HCT116 (cell line): ENCODE data around the gene CA5B. TPM values are rescaled to one million over a fixed set of nuclear protein-coding genes. Genes with fewer than 3 reads are reported as not detected.

Source experiments
- ATAC-seq: fragments of 200-7000 bp; cut with Tn5 transposase; 2 replicates; pipeline ENCODE4 v1.9.1; 2020; ENCODE audit warnings: mild to moderate bottlenecking, moderate library complexity
- BruUV-seq: library from RNA; stranded (reverse); fragments of 400-500 nt; replicated peaks from 2 replicates; lab custom pipeline; 2021; lab: Mats Ljungman, UMichigan
- CTCF ChIA-PET: fragments of 300-600 bp; sonication (Branson Sonifier 250); formaldehyde crosslinking; loops from one replicate; lab custom pipeline; 2021; ENCODE audit warnings: antibody characterized with exemption; lab: Charles Lee
- POLR2A ChIA-PET: fragments of 300-600, 350-600 bp; sonication (Branson Sonifier 250); formaldehyde crosslinking; loops from one replicate; lab custom pipeline; 2021; ENCODE audit warnings: antibody characterized with exemption; lab: Charles Lee
- RAD21 ChIA-PET, 2 experiments: fragments of 300-600 bp; sonication (Branson Sonifier 250); formaldehyde crosslinking; loops; one replicate each; lab custom pipeline; 2023; ENCODE audit warnings: low total read pairs in 2 of 2; ENCODE audit not compliant: uncharacterized antibody in 2 of 2, unreplicated experiment in 2 of 2, low non-redundant PET in 1 of 2; lab: Charles Lee
- DNase-seq: peaks from one replicate; pipeline ENCODE4 v3.0.0-alpha.2; 2010; ENCODE audit warnings: low read depth, low spot score
- H2AFZ ChIP-seq: fragments of 200-600 bp; shearing (Covaris generic), sonication (generic); 2 replicates; pipeline ENCODE4 v1.6.1; 2017; ENCODE audit warnings: low read depth, mixed run types, mixed read lengths, antibody characterized with exemption, low read length; ENCODE audit not compliant: poor library complexity, severe bottlenecking
- H3K27ac ChIP-seq: 2 replicates; pipeline ENCODE4 v1.5.1; 2012; ENCODE audit warnings: low read depth, low read length
- H3K27me3 ChIP-seq: fragments of 200-600 bp; sonication (generic); 2 replicates; pipeline ENCODE4 v1.6.1; 2016; ENCODE audit warnings: mixed run types, low read length, mixed read lengths; ENCODE audit not compliant: insufficient read depth
- H3K36me3 ChIP-seq, 2 experiments: fragments of 200-500 bp in 1 of 2; fragments of 200-600 bp in 1 of 2; sonication (Bioruptor generic) in 1 of 2; sonication (generic) in 1 of 2; 2 replicates each; pipeline versions ENCODE4 v1.5.1 to v1.6.1; 2014 to 2016; ENCODE audit warnings: low read length in 2 of 2, inconsistent platforms in 1 of 2, mixed read lengths in 1 of 2, mixed run types in 1 of 2; ENCODE audit not compliant: insufficient read depth in 2 of 2, control insufficient read depth in 1 of 2
- H3K4me1 ChIP-seq, 2 experiments: fragments of 200-600 bp in 1 of 2; sonication (generic) in 1 of 2; 2 replicates each; pipeline versions ENCODE4 v1.5.1 to v1.6.1; 2012 to 2017; ENCODE audit warnings: low read length in 2 of 2, inconsistent platforms in 1 of 2, mild to moderate bottlenecking in 1 of 2, mixed read lengths in 1 of 2, mixed run types in 1 of 2, moderate library complexity in 1 of 2; ENCODE audit not compliant: insufficient read depth in 2 of 2, control insufficient read depth in 1 of 2
- H3K4me2 ChIP-seq: fragments of 200-600 bp; sonication (generic); 2 replicates; pipeline ENCODE4 v1.6.1; 2017; ENCODE audit warnings: mixed run types, low read length, mixed read lengths
- H3K4me3 ChIP-seq, 2 experiments: fragments of 200-600 bp in 1 of 2; sonication (generic) in 1 of 2; replicated peaks in 1 of 2; 2 replicates each; pipeline ENCODE4 v1.5.1; 2011 to 2016; ENCODE audit warnings: low read length in 2 of 2, control low read depth in 1 of 2, low read depth in 1 of 2, mild to moderate bottlenecking in 1 of 2, mixed read lengths in 1 of 2, mixed run types in 1 of 2
- H3K79me2 ChIP-seq: fragments of 200-600 bp; sonication (generic); 2 replicates; pipeline ENCODE4 v1.6.1; 2017; ENCODE audit warnings: mild to moderate bottlenecking, mixed run types, low read length, moderate library complexity, mixed read lengths; ENCODE audit not compliant: insufficient read depth
- H3K9ac ChIP-seq: fragments of 200-600 bp; sonication (generic); 2 replicates; pipeline ENCODE4 v1.6.1; 2016; ENCODE audit warnings: low read length, mixed read lengths
- H3K9me2 ChIP-seq: fragments of 200-600 bp; sonication (generic), shearing (Covaris generic); 2 replicates; pipeline ENCODE4 v1.6.1; 2017; ENCODE audit warnings: mixed run types, mild to moderate bottlenecking, moderate library complexity; ENCODE audit not compliant: insufficient read depth
- H3K9me3 ChIP-seq, 2 experiments: fragments of 200-500 bp in 1 of 2; fragments of 200-600 bp in 1 of 2; sonication (Bioruptor generic) in 1 of 2; sonication (generic) in 1 of 2; 2 replicates each; pipeline ENCODE4 v1.6.1; 2014 to 2017; ENCODE audit warnings: low read length in 2 of 2, mixed read lengths in 2 of 2, inconsistent platforms in 1 of 2, low read depth in 1 of 2, mild to moderate bottlenecking in 1 of 2, mixed run types in 1 of 2, moderate library complexity in 1 of 2; ENCODE audit not compliant: control insufficient read depth in 1 of 2, insufficient read depth in 1 of 2
- H4K20me1 ChIP-seq: fragments of 200-600 bp; sonication (generic), shearing (Covaris generic); 2 replicates; pipeline ENCODE4 v1.6.1; 2017; ENCODE audit warnings: mixed run types, mild to moderate bottlenecking, moderate library complexity; ENCODE audit not compliant: insufficient read depth
- CEBPB ChIP-seq: IDR thresholded peaks from 2 replicates; pipeline ENCODE4 v1.6.1; 2012; ENCODE audit warnings: low read depth
- CTCF ChIP-seq, 3 experiments: fragments of 200-600 bp in 1 of 3; sonication (generic) in 1 of 3; IDR thresholded peaks in 2 of 3; conservative IDR thresholded peaks in 1 of 3; 2 replicates each; pipeline ENCODE4 v1.5.1; 2012 to 2017; ENCODE audit warnings: low read depth in 2 of 3, low read length in 2 of 3, antibody characterized with exemption in 1 of 3, borderline replicate concordance in 1 of 3, control low read depth in 1 of 3, mild to moderate bottlenecking in 1 of 3, mixed read lengths in 1 of 3, mixed run types in 1 of 3, moderate library complexity in 1 of 3; ENCODE audit not compliant: insufficient read depth in 1 of 3
- SP1 ChIP-seq: IDR thresholded peaks from 2 replicates; pipeline ENCODE4 v1.6.1; 2012; ENCODE audit warnings: low read depth
- SRF ChIP-seq: IDR thresholded peaks from 2 replicates; pipeline ENCODE4 v1.6.1; 2012; ENCODE audit warnings: low read depth
- intact Hi-C: fragments of 100-400 bp; cut with micrococcal nuclease; formaldehyde crosslinking; loops from 2 replicates; pipeline ENCODE4 v1.10.0; 2022
- total RNA-seq: library from RNA; stranded (reverse); gene quantifications from one replicate; pipeline ENCODE4 v1.2.1, GENCODE V29; 2021; ENCODE audit not compliant: unreplicated experiment

CA5B gene
- total RNA-seq, 1 experiment from 2014 or later: 5.5 TPM

- TF ChIP-seq SP1: no peak
- TF ChIP-seq SRF: no peak
Observed at GRCh38 chrX:15748841-15749240, 10.8 kb downstream of the CA5B start (continued).

- RAD21 ChIA-PET: no interaction called here
Observed at GRCh38 chrX:15749642-15750610, 11.9 kb downstream of the CA5B start.

More at GRCh38 chrX:15749642-15750610, 11.9 kb downstream of the CA5B start:
- H3K9me3 ChIP-seq: no peaks in the 10 kb centered on the region
- no peaks in the 10 kb centered on the region for H4K20me1 ChIP-seq
- TF ChIP-seq SRF: no peak
- TF ChIP-seq CEBPB: no peak
- no peak for TF ChIP-seq CTCF (IDR thresholded peaks at IDR 0.05 in 2 of 3, conservative IDR thresholded peaks at IDR 0.05 in 1 of 3; ENCODE audit: borderline replicate concordance in 1 of 3, insufficient read depth in 1 of 3, low read depth in 2 of 3, low read length in 2 of 3)
- no peaks in the 10 kb centered on the region for H3K79me2 ChIP-seq
- CTCF ChIA-PET: no interaction called here
- POLR2A ChIA-PET: no interaction called here
- DNase-seq: no peak
- H3K4me3 ChIP-seq: no peak overlapping the region
- H3K27ac ChIP-seq: no peak overlapping the region
- no peak overlapping the region for H3K9ac ChIP-seq
- BruUV-seq: no TSS peak
- H3K27me3 ChIP-seq: no peaks in the 10 kb centered on the region
- H3K36me3 ChIP-seq: no peaks in the 10 kb centered on the region
- H3K4me2 ChIP-seq: no peak overlapping the region
- intact Hi-C loops: no loop called here
- H3K9me2 ChIP-seq: no peaks in the 10 kb centered on the region
- ATAC-seq: no peak
- no peaks in the 10 kb centered on the region for H3K4me1 ChIP-seq
- no peak overlapping the region for H2AFZ ChIP-seq
